Thyroid gland (tissue), 4 donors: Measurements from ENCODE around the gene COG5.

Experiments used
- POLR2A ChIP-seq, 2 donors: fragments of 450-650 bp; IDR thresholded peaks; one replicate each; pipeline ENCODE4 v1.6.1; 2017; ENCODE audit warnings: antibody characterized with exemption in 2 of 2, mild to moderate bottlenecking in 2 of 2, moderate library complexity in 1 of 2
- TF ChIP-seq, protein P1 (sequence below), 6 experiments: fragments of 200-600 bp in 3 of 6; fragments of 450-650 bp in 3 of 6; sonication (generic) in 3 of 6; IDR thresholded peaks; one replicate each; pipeline ENCODE4 v1.5.1; 2016 to 2019; ENCODE audit warnings: antibody characterized with exemption in 6 of 6, mild to moderate bottlenecking in 2 of 6, inconsistent platforms in 1 of 6, moderate library complexity in 1 of 6

DNA sequence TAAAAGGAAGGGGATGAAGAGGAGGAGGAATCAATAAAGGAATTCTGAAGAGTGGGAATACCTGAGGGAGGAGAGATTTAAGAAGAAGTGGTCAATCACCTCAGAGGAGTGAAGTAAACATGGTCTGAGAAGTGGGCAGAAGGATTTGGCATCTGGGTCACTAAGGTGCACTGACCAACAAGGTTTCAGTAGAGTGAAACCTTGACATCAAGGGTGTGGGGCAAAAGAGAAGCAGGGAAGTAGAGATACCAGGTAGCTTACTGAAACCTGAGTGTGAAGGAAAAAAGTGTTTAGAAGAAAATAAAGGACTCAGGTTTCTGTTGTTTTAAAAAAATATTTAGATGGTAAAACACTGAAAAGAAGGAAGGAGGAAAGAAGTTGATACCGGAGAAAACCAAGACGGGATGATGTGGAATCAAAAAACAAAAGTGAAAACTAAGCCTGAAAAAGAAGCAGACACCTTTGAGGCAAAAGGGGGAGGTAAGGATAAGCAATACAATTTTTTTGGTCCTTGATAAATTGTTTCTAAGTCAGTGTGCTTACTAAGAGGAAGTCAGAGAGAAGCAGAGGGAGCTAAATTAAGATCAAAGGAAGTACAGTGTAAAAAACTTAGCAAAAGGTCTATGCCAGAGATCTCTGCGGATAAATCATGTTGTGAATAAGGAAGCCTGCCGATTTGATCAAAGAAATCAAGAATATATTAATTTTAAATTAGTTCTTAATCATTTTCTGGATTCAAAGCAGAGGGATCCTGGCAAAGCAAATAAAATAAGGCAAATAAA lies 231.0 kb downstream of the COG5 start:
- TF ChIP-seq, protein P1, sequence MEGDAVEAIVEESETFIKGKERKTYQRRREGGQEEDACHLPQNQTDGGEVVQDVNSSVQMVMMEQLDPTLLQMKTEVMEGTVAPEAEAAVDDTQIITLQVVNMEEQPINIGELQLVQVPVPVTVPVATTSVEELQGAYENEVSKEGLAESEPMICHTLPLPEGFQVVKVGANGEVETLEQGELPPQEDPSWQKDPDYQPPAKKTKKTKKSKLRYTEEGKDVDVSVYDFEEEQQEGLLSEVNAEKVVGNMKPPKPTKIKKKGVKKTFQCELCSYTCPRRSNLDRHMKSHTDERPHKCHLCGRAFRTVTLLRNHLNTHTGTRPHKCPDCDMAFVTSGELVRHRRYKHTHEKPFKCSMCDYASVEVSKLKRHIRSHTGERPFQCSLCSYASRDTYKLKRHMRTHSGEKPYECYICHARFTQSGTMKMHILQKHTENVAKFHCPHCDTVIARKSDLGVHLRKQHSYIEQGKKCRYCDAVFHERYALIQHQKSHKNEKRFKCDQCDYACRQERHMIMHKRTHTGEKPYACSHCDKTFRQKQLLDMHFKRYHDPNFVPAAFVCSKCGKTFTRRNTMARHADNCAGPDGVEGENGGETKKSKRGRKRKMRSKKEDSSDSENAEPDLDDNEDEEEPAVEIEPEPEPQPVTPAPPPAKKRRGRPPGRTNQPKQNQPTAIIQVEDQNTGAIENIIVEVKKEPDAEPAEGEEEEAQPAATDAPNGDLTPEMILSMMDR (IDR thresholded peaks at IDR 0.05): no peak
- no peak for TF ChIP-seq POLR2A (IDR thresholded peaks at IDR 0.05)
